K562 treated with DMSO at 1 percent for 12 hours (cell line): Measurements from ENCODE around the gene NMUR2. TPM values are rescaled to one million over a fixed set of nuclear protein-coding genes. Genes with fewer than 3 reads are reported as not detected.

ENCODE experiments used
- total RNA-seq: library from RNA; unstranded; fragments of 300-600 nt; gene quantifications from 2 replicates; pipeline ENCODE4 v1.2.3, GENCODE V29; 2022; ENCODE audit not compliant: insufficient read depth

The NMUR2 gene, protein sequence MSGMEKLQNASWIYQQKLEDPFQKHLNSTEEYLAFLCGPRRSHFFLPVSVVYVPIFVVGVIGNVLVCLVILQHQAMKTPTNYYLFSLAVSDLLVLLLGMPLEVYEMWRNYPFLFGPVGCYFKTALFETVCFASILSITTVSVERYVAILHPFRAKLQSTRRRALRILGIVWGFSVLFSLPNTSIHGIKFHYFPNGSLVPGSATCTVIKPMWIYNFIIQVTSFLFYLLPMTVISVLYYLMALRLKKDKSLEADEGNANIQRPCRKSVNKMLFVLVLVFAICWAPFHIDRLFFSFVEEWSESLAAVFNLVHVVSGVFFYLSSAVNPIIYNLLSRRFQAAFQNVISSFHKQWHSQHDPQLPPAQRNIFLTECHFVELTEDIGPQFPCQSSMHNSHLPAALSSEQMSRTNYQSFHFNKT
- not detected in 2 replicates for total RNA-seq

DNA sequence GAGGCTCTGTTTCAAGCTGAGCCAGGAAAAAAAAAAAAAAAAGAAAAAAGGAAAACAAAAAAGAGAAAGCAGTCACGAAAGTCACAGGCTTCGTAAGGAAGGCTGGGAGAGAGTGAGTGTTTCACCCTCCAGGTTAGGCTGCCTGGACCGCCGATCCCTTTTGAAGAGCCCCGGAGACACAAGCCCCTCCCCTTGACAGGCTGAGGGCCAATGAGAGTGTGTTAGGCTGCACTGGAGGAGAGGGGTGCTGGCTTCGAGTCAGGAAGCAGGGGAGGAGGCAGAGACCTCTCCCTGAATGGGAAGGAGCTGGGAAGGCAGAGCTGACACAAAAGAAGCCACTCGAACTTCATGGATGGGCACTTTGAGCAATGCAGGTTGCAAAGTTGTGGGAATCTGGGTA is at the start of gene NMUR2:
Gene NMUR2 (minus strand): TSS at position 135 of the 400 bp plus-strand sequence. CDS start 166 bp downstream, outside the sequence.

